CD4-positive, alpha-beta memory T cell (primary cell): ENCODE measurements around the gene ISLR2. TPM values are rescaled to one million over a fixed set of nuclear protein-coding genes. Genes with fewer than 3 reads are reported as not detected.

Source experiments
- CTCF ChIA-PET: fragments of 350-600 bp; sonication (Branson Sonifier 250); formaldehyde crosslinking; loops from one replicate; lab custom pipeline; 2021; ENCODE audit warnings: inconsistent platforms; ENCODE audit not compliant: partially characterized antibody; lab: Charles Lee
- POLR2A ChIA-PET: fragments of 350-600 bp; sonication (Branson Sonifier 250); formaldehyde crosslinking; loops from one replicate; lab custom pipeline; 2021; ENCODE audit not compliant: partially characterized antibody; lab: Charles Lee
- DNase-seq, 5 donors: peaks; one replicate each; pipeline versions ENCODE4 v3.0.0 to v3.0.0-alpha.2; 2020 to 2022; ENCODE audit warnings: mixed read lengths in 1 of 5
- H3K27ac ChIP-seq: one replicate; pipeline ENCODE4 v1.7.0; 2013; ENCODE audit warnings: low read depth, low read length
- H3K27me3 ChIP-seq: 2 replicates; pipeline ENCODE4 v1.7.0; 2013; ENCODE audit warnings: mild to moderate bottlenecking, low read length, moderate library complexity; ENCODE audit not compliant: insufficient read depth
- H3K36me3 ChIP-seq: 2 replicates; pipeline ENCODE4 v1.7.0; 2013; ENCODE audit warnings: mild to moderate bottlenecking, low read length, moderate library complexity; ENCODE audit not compliant: insufficient read depth
- H3K4me1 ChIP-seq: 2 replicates; pipeline ENCODE4 v1.7.0; 2013; ENCODE audit warnings: mild to moderate bottlenecking, low read length, moderate library complexity; ENCODE audit not compliant: insufficient read depth
- H3K4me3 ChIP-seq, 2 donors: one replicate each; pipeline ENCODE4 v1.7.0; 2013; ENCODE audit warnings: low read length in 2 of 2, mild to moderate bottlenecking in 1 of 2
- H3K9me3 ChIP-seq, 2 donors: one replicate each; pipeline ENCODE4 v1.7.0; 2013; ENCODE audit warnings: low read length in 2 of 2, control low read depth in 1 of 2; ENCODE audit not compliant: control insufficient read depth in 1 of 2
- H3K27ac Mint-ChIP-seq, 7 donors: one replicate each; pipeline ENCODE4 v1.8.0; 2020 to 2021; ENCODE audit warnings: mixed read lengths in 7 of 7, mild to moderate bottlenecking in 6 of 7, inconsistent platforms in 3 of 7, moderate library complexity in 3 of 7
- H3K27me3 Mint-ChIP-seq, 2 donors: one replicate each; pipeline ENCODE4 v1.8.0; 2020 to 2021; ENCODE audit warnings: mixed read lengths in 2 of 2
- H3K36me3 Mint-ChIP-seq, 2 donors: one replicate each; pipeline ENCODE4 v1.8.0; 2020 to 2021; ENCODE audit warnings: mixed read lengths in 2 of 2, inconsistent platforms in 1 of 2, mild to moderate bottlenecking in 1 of 2
- H3K4me1 Mint-ChIP-seq, 4 donors: one replicate each; pipeline ENCODE4 v1.8.0; 2020 to 2021; ENCODE audit warnings: mixed read lengths in 4 of 4, mild to moderate bottlenecking in 1 of 4
- H3K4me3 Mint-ChIP-seq, 8 donors: one replicate each; pipeline ENCODE4 v1.8.0; 2020 to 2021; ENCODE audit warnings: mixed read lengths in 8 of 8, mild to moderate bottlenecking in 7 of 8, moderate library complexity in 6 of 8, inconsistent platforms in 3 of 8
- H3K9me3 Mint-ChIP-seq, 8 donors: one replicate each; pipeline ENCODE4 v1.8.0; 2020 to 2021; ENCODE audit warnings: mixed read lengths in 8 of 8, mild to moderate bottlenecking in 5 of 8, inconsistent platforms in 3 of 8, moderate library complexity in 1 of 8
- intact Hi-C: fragments of 100-400 bp; cut with micrococcal nuclease; formaldehyde crosslinking; loops from one replicate; pipeline ENCODE4 v1.15.1; 2023
- polyA plus RNA-seq, 2 donors: library from polyadenylated mRNA; unstranded; fragments of 300-500 nt; fragmentation: Illumina TruSeq; gene quantifications; one replicate each; pipeline ENCODE4 v1.2.3, GENCODE V29; 2021
- total RNA-seq, 2 experiments: library from RNA; stranded (reverse); gene quantifications; one replicate each; pipeline ENCODE4 v1.2.3, GENCODE V29; 2021

ISLR2 gene
- total and polyA plus RNA-seq, 4 experiments from 2014 or later = not detected

DNA sequence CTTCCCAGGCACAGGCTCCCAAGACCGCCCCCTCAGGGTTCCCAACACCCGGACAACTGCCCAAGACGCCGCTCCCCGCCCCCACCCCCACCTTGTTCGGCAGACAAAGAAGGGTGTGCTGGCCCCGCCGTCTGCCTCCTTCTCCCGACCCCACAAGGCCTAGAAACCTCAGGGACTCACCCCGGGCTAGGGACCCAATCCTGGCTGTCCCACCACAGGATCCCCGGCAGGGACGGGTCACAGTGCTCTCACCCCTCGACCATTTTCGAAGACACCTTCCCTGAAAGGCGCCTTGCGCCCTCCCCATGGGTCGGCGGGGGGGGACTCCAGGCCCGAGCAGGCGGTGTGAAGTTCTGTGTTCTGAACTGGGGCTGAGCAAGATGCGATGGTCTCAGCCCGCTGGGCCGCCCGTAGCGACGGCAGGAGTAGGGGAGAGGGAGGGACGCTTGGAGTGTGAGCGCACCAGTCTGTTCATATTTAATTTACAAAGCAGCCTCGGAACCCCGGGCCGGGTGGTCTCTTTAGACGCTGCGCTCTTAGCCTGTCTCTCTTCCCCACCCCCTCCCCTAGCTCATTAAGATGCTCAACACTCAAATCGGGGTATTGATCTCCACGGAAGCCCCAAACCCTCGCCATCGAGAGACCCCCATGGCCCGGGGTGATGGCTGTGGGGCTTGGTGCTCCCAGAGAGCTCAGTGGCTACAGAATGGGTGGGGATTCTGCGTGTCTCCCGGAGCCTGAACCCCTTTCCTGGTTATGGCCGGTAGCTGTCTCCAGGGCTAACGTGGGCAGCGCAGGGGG lies 1.4 kb upstream of the ISLR2 start:
- Mint-ChIP-seq H3K36me3 (no peaks in the 10 kb centered on the region), H3K27me3 (peaks cover 46 to 64% of the 10 kb centered on the region in 2 donors), H3K4me3 (peak overlapping the region in 3 of 8 donors; percentile 43 to 62 (median 49)), H3K27ac (peak overlapping the region in 1 of 7 donors; percentile 27), H3K9me3 (no peaks in the 10 kb centered on the region), H3K4me1 (peaks cover 2 to 29% (median 16%) of the 10 kb centered on the region in 4 donors)
- no peak overlapping the region for H3K4me3 ChIP-seq
- H3K9me3 ChIP-seq = no peaks in the 10 kb centered on the region
- intact Hi-C loops = loop anchor here (5.0 kb wide), 1 partner anchor 173 kb away; no protein-coding TSS in a partner anchor
- H3K27ac ChIP-seq = no peak overlapping the region
- CTCF ChIA-PET = interaction anchor here (0.8 to 2.0 kb wide), 4 partner anchors 10 to 194 kb away, joined by 3 to 12 read pairs (median 6); no protein-coding TSS in a partner anchor
- H3K36me3 ChIP-seq = no peaks in the 10 kb centered on the region
- peaks cover 43% of the 10 kb centered on the region for H3K27me3 ChIP-seq
- POLR2A ChIA-PET = no interaction called here
- peaks cover 25% of the 10 kb centered on the region for H3K4me1 ChIP-seq
- DNase-seq = no peak

DNA sequence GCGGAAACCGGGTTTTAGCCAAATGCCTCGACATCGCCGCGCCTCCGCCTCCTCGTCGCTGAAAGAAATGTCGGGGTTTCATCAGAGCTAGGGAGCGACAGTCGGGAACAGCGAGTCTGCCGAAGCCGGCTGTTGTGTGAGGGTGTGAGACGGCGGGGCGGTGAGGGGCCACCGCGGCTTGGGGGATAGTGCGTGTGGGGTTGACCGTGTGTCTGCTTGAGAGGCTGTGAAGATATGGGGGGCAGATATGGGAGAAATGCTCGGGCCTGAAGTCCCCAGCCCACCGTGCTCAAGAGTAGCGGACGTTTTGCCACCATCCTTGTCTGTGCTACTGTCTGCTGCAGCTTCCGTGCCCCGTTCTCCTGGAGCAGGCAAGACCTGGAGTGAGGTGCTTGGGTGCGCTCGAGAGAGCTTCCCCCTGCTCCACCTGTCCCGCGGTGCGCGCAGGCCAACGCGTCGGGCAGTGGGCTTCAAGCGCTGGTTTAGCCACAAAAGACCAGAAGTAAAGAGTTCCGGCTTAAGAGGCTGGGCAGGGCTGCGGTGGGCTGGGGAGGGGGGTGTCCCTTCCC lies 716 bp upstream of the ISLR2 start:
- H3K4me1 ChIP-seq = peaks cover 25% of the 10 kb centered on the region
- DNase-seq = no peak
- Mint-ChIP-seq H3K4me3 (peak overlapping the region in 4 of 8 donors; percentile 15 to 49 (median 33)), H3K36me3 (no peaks in the 10 kb centered on the region), H3K27ac (peak overlapping the region in 1 of 7 donors; percentile 27), H3K9me3 (no peaks in the 10 kb centered on the region), H3K4me1 (peaks cover 2 to 33% (median 17%) of the 10 kb centered on the region in 4 donors), H3K27me3 (peaks cover 46 to 61% of the 10 kb centered on the region in 2 donors)
- POLR2A ChIA-PET = no interaction called here
- intact Hi-C loops = loop anchor here (5.0 kb wide), 1 partner anchor 173 kb away; no protein-coding TSS in a partner anchor
- H3K27me3 ChIP-seq = peaks cover 43% of the 10 kb centered on the region
- no peaks in the 10 kb centered on the region for H3K9me3 ChIP-seq
- no peak overlapping the region for H3K27ac ChIP-seq
- no peaks in the 10 kb centered on the region for H3K36me3 ChIP-seq
- no peak overlapping the region for H3K4me3 ChIP-seq
- CTCF ChIA-PET = no interaction called here

DNA sequence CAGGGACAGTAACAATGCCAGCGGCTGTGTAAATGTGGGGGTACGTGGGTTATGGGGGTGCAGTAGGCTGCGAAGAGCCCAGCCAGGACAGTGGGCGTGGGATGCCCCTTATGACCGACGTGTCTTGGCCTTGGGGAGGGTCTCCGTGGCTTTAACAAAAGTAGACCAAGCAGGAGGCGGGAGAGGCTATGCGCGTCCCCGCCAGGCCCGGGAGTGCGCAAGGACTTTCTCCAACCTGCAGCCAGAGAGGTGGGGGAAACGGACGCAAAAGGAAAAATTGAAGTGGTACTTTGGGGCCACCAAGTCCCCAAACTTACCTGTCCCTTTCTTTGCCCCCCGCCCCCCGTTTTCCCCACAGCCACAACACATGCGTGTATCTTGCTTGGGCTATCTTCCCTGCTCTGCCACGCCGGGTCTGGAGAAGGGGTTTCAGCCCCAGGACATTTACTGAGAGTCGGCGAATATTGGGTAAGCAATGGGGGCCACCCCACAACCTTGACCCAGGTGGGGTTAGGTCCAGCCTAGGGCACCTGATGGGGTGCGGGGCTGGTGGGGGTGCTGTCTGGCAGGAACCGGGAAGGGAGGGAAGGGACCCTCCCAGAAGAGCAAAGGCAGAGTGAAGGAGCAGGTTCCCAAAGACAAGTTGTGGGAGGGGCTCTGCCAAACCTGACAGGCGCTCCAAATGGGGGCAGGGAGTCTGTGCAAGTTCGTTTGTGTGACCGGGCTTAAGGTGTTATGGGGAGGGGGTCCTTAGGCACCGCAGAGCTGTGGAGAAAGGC lies 652 bp downstream of the ISLR2 start:
- Histone ChIP-seq H3K4me3 (no peak overlapping the region), H3K27me3 (peaks cover 43% of the 10 kb centered on the region), H3K9me3 (no peaks in the 10 kb centered on the region), H3K27ac (no peak overlapping the region), H3K36me3 (no peaks in the 10 kb centered on the region), H3K4me1 (peaks cover 31% of the 10 kb centered on the region)
- H3K27ac Mint-ChIP-seq = no peak overlapping the region
- H3K4me1 Mint-ChIP-seq = peaks cover 6 to 42% (median 24%) of the 10 kb centered on the region in 4 donors
- H3K4me3 Mint-ChIP-seq = peak overlapping the region in 3 of 8 donors; percentile 32 to 59 (median 54)
- no peak for DNase-seq
- no peaks in the 10 kb centered on the region for H3K36me3 Mint-ChIP-seq
- H3K9me3 Mint-ChIP-seq = no peaks in the 10 kb centered on the region
- intact Hi-C loops = no loop called here
- ChIA-PET POLR2A (no interaction called here), CTCF (no interaction called here)
- peaks cover 46 to 61% of the 10 kb centered on the region in 2 donors for H3K27me3 Mint-ChIP-seq

DNA sequence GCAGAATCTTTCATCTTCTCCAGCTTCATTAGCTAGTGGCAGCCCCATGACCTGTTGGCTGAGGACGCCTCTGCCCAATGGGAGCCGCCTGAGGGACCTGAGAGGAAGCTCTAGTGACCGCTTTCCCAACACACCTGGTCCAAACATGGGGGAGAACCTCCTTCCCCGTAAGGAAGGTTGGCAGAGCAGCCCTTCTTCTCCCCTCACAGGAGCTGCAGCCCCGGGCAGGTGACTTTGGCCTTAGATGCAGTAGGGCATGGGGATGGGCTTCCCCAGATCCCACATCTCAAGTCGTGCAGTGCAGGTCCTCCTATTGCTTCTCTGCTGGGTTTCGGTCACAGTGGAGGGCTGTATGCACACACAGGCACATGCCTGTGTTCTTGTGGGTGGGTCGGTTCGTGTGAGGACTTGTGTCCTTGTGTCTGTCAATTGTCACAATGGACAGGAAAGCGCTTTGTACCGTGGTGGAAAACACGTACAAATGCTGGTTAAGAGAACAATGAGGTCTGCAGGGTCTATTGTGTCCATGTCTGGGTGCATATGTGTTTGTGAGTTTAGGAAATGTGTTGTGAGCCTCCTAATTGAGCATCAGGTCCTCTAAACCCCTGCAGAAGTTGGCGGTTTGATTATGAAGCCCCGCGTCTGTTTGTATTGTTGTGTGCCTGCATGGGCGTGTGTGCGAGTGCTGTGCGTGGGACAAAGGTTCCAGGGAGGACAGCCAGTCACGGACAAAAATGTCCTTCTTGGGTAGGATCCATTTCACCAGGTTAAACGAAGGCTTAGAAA lies 1.4 kb downstream of the ISLR2 start:
- Mint-ChIP-seq H3K4me3 (peak overlapping the region in 1 of 8 donors; percentile 38), H3K36me3 (no peaks in the 10 kb centered on the region), H3K27me3 (peaks cover 46 to 63% of the 10 kb centered on the region in 2 donors), H3K4me1 (peaks cover 8 to 48% (median 28%) of the 10 kb centered on the region in 4 donors), H3K9me3 (no peaks in the 10 kb centered on the region), H3K27ac (peak overlapping the region in 2 of 7 donors; percentile 48 to 50)
- H3K27me3 ChIP-seq = peaks cover 46% of the 10 kb centered on the region
- ChIA-PET CTCF (no interaction called here), POLR2A (no interaction called here)
- DNase-seq = no peak
- no peak overlapping the region for H3K4me3 ChIP-seq
- H3K36me3 ChIP-seq = no peaks in the 10 kb centered on the region
- peaks cover 35% of the 10 kb centered on the region for H3K4me1 ChIP-seq
- no peaks in the 10 kb centered on the region for H3K9me3 ChIP-seq
- no peak overlapping the region for H3K27ac ChIP-seq
- intact Hi-C loops = no loop called here

DNA sequence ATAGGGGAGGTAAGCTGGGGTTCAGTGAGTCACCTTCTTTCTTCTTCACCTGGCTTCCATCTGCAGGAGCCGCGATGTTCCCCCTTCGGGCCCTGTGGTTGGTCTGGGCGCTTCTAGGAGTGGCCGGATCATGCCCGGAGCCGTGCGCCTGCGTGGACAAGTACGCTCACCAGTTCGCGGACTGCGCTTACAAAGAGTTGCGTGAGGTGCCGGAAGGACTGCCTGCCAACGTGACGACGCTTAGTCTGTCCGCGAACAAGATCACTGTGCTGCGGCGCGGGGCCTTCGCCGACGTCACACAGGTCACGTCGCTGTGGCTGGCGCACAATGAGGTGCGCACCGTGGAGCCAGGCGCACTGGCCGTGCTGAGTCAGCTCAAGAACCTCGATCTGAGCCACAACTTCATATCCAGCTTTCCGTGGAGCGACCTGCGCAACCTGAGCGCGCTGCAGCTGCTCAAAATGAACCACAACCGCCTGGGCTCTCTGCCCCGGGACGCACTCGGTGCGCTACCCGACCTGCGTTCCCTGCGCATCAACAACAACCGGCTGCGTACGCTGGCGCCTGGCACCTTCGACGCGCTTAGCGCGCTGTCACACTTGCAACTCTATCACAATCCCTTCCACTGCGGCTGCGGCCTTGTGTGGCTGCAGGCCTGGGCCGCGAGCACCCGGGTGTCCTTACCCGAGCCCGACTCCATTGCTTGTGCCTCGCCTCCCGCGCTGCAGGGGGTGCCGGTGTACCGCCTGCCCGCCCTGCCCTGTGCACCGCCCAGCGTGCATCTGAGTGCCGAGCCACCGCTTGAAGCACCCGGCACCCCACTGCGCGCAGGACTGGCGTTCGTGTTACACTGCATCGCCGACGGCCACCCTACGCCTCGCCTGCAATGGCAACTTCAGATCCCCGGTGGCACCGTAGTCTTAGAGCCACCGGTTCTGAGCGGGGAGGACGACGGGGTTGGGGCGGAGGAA lies 2.6 kb downstream of the ISLR2 start:
- Mint-ChIP-seq H3K27me3 (peaks cover 56 to 68% of the 10 kb centered on the region in 2 donors), H3K4me1 (peaks cover 13 to 51% (median 32%) of the 10 kb centered on the region in 4 donors), H3K4me3 (peak overlapping the region in 2 of 8 donors; percentile 25 to 33), H3K36me3 (no peaks in the 10 kb centered on the region), H3K27ac (no peak overlapping the region), H3K9me3 (no peaks in the 10 kb centered on the region)
- Histone ChIP-seq H3K36me3 (no peaks in the 10 kb centered on the region), H3K4me1 (peaks cover 33% of the 10 kb centered on the region), H3K4me3 (no peak overlapping the region), H3K27ac (no peak overlapping the region), H3K9me3 (no peaks in the 10 kb centered on the region), H3K27me3 (peaks cover 50% of the 10 kb centered on the region)
- POLR2A ChIA-PET = no interaction called here
- intact Hi-C loops = no loop called here
- CTCF ChIA-PET = no interaction called here
- no peak for DNase-seq

DNA sequence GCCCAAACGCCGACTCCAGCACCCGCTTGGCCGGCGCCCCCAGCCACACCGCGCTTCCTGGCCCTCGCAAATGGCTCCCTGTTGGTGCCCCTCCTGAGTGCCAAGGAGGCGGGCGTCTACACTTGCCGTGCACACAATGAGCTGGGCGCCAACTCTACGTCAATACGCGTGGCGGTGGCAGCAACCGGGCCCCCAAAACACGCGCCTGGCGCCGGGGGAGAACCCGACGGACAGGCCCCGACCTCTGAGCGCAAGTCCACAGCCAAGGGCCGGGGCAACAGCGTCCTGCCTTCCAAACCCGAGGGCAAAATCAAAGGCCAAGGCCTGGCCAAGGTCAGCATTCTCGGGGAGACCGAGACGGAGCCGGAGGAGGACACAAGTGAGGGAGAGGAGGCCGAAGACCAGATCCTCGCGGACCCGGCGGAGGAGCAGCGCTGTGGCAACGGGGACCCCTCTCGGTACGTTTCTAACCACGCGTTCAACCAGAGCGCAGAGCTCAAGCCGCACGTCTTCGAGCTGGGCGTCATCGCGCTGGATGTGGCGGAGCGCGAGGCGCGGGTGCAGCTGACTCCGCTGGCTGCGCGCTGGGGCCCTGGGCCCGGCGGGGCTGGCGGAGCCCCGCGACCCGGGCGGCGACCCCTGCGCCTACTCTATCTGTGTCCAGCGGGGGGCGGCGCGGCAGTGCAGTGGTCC lies 3.5 kb downstream of the ISLR2 start:
- Histone ChIP-seq H3K4me3 (no peak overlapping the region), H3K4me1 (peaks cover 26% of the 10 kb centered on the region), H3K9me3 (no peaks in the 10 kb centered on the region), H3K27me3 (peaks cover 55% of the 10 kb centered on the region), H3K27ac (no peak overlapping the region), H3K36me3 (no peaks in the 10 kb centered on the region)
- ChIA-PET POLR2A (no interaction called here), CTCF (no interaction called here)
- Mint-ChIP-seq H3K27ac (no peak overlapping the region), H3K27me3 (peaks cover 53 to 71% of the 10 kb centered on the region in 2 donors), H3K9me3 (no peaks in the 10 kb centered on the region), H3K4me3 (no peak overlapping the region), H3K36me3 (no peaks in the 10 kb centered on the region), H3K4me1 (peaks cover 13 to 49% (median 32%) of the 10 kb centered on the region in 4 donors)
- intact Hi-C loops = no loop called here
- DNase-seq = no peak
